ENCODE data around the gene ECEL1. TPM values are rescaled to one million over a fixed set of nuclear protein-coding genes. Genes with fewer than 3 reads are reported as not detected.

Gene ECEL1
- total and polyA plus RNA-seq, 7 experiments from 2014 or later: not detected

DNA sequence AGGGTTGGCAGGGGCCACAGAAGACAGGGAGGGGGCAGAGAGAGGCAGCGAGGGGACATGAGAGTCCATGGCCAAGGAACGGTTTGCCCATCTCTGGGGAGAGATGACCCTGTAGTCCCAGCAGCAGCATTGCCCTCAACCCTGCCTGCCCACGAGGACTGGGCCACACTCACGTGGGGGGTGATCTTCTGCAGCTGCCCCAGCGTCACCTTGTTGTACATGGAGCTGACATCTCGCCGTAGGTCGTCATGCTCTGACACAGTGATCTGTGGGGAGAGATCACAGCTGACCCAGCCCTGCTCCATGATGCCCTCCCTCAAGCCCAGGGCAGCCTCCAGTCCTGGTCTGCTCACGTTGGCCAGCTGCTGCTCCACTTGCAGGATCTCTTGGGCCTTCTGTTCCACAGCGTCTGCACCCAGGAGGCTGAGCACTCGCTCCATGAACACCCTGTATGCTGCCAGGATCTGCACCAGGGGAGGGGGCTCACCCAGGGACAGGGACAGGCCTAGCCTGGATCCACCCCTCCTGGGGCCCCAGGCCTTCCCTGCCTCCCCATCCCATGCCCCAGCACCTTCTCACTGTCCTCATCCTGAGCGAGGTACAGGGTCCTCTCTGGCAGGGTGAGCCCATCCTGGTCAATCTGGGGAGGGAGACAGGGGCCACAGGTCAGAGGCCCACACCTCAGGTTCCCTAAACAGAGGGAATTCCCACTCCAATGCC is 2.8 kb downstream of the ECEL1 start:
- peak overlapping the region in 5 of 10 donors; percentile 16 to 64 (median 43) for H3K4me3 Mint-ChIP-seq
- peaks cover 30 to 43% (median 32%) of the 10 kb centered on the region in 5 donors for H3K27me3 Mint-ChIP-seq
- intact Hi-C loops (cut with micrococcal nuclease): no loop called here
- no peaks in the 10 kb centered on the region for H3K27me3 ChIP-seq (ENCODE audit: control insufficient read depth in 2 of 2, insufficient read depth in 2 of 2, low read length in 2 of 2)
- no peaks in the 10 kb centered on the region for H3K9me3 ChIP-seq (ENCODE audit: control insufficient read depth in 2 of 3, low read length in 3 of 3)
- no peak overlapping the region for H3K4me3 ChIP-seq (ENCODE audit: low read length)
- H3K36me3 Mint-ChIP-seq: no peaks in the 10 kb centered on the region
- H3K27ac ChIP-seq (ENCODE audit: low read depth, low read length): no peak overlapping the region
- H3K4me1 ChIP-seq (ENCODE audit: control insufficient read depth in 2 of 2, insufficient read depth in 2 of 2, low read length in 2 of 2): no peaks in the 10 kb centered on the region
- H3K27ac Mint-ChIP-seq: no peak overlapping the region
- ATAC-seq: no peak
- ChIA-PET CTCF (interaction anchor here (0.6 kb wide), 1 partner anchor 1297 kb away, joined by 3 read pairs; no protein-coding TSS in a partner anchor), POLR2A (no interaction called here)
- peaks cover 0 to 11% (median 9%) of the 10 kb centered on the region in 7 donors for H3K4me1 Mint-ChIP-seq
- no peaks in the 10 kb centered on the region for H3K9me3 Mint-ChIP-seq
- no peak for DNase-seq
- H3K36me3 ChIP-seq (ENCODE audit: control insufficient read depth in 2 of 3, insufficient read depth in 3 of 3, low read length in 3 of 3): no peaks in the 10 kb centered on the region

- ATAC-seq: no peak
- H3K9me3 Mint-ChIP-seq: no peaks in the 10 kb centered on the region
- peaks cover 0 to 11% (median 9%) of the 10 kb centered on the region in 7 donors for H3K4me1 Mint-ChIP-seq
- ChIA-PET CTCF (interaction anchor here (0.6 kb wide), 1 partner anchor 1298 kb away, joined by 3 read pairs; no protein-coding TSS in a partner anchor), POLR2A (no interaction called here)
- no peaks in the 10 kb centered on the region for H3K36me3 Mint-ChIP-seq
- Histone ChIP-seq H3K36me3 (ENCODE audit: control insufficient read depth in 2 of 3, insufficient read depth in 3 of 3, low read length in 3 of 3) (no peaks in the 10 kb centered on the region), H3K9me3 (ENCODE audit: control insufficient read depth in 2 of 3, low read length in 3 of 3) (no peaks in the 10 kb centered on the region), H3K4me1 (ENCODE audit: control insufficient read depth in 2 of 2, insufficient read depth in 2 of 2, low read length in 2 of 2) (no peaks in the 10 kb centered on the region), H3K27me3 (ENCODE audit: control insufficient read depth in 2 of 2, insufficient read depth in 2 of 2, low read length in 2 of 2) (no peaks in the 10 kb centered on the region), H3K4me3 (ENCODE audit: low read length) (no peak overlapping the region), H3K27ac (ENCODE audit: low read depth, low read length) (no peak overlapping the region)
- peak overlapping the region in 2 of 10 donors; percentile 38 to 45 for H3K4me3 Mint-ChIP-seq
- intact Hi-C loops (cut with micrococcal nuclease): no loop called here
- H3K27ac Mint-ChIP-seq: no peak overlapping the region
- peaks cover 22 to 35% (median 25%) of the 10 kb centered on the region in 5 donors for H3K27me3 Mint-ChIP-seq
- no peak for DNase-seq
Measured at GRCh38 chr2:232483923-232484627, 3.6 kb downstream of the ECEL1 start.

GRCh38 chr2:232483311-232483922 is 4.2 kb downstream of the ECEL1 start:
- Mint-ChIP-seq H3K4me1 (peaks cover 0 to 6% (median 5%) of the 10 kb centered on the region in 7 donors), H3K4me3 (no peak overlapping the region), H3K9me3 (no peaks in the 10 kb centered on the region), H3K27ac (no peak overlapping the region), H3K27me3 (peaks cover 16 to 29% (median 19%) of the 10 kb centered on the region in 5 donors), H3K36me3 (no peaks in the 10 kb centered on the region)
- ChIA-PET POLR2A (no interaction called here), CTCF (no interaction called here)
- intact Hi-C loops (cut with micrococcal nuclease): no loop called here
- no peaks in the 10 kb centered on the region for H3K4me1 ChIP-seq (ENCODE audit: control insufficient read depth in 2 of 2, insufficient read depth in 2 of 2, low read length in 2 of 2)
- H3K27me3 ChIP-seq (ENCODE audit: control insufficient read depth in 2 of 2, insufficient read depth in 2 of 2, low read length in 2 of 2): no peaks in the 10 kb centered on the region
- H3K9me3 ChIP-seq (ENCODE audit: control insufficient read depth in 2 of 3, low read length in 3 of 3): no peaks in the 10 kb centered on the region
- no peaks in the 10 kb centered on the region for H3K36me3 ChIP-seq (ENCODE audit: control insufficient read depth in 2 of 3, insufficient read depth in 3 of 3, low read length in 3 of 3)
- H3K4me3 ChIP-seq (ENCODE audit: low read length): no peak overlapping the region
- no peak overlapping the region for H3K27ac ChIP-seq (ENCODE audit: low read depth, low read length)
- DNase-seq (no peak), ATAC-seq (no peak)

DNA sequence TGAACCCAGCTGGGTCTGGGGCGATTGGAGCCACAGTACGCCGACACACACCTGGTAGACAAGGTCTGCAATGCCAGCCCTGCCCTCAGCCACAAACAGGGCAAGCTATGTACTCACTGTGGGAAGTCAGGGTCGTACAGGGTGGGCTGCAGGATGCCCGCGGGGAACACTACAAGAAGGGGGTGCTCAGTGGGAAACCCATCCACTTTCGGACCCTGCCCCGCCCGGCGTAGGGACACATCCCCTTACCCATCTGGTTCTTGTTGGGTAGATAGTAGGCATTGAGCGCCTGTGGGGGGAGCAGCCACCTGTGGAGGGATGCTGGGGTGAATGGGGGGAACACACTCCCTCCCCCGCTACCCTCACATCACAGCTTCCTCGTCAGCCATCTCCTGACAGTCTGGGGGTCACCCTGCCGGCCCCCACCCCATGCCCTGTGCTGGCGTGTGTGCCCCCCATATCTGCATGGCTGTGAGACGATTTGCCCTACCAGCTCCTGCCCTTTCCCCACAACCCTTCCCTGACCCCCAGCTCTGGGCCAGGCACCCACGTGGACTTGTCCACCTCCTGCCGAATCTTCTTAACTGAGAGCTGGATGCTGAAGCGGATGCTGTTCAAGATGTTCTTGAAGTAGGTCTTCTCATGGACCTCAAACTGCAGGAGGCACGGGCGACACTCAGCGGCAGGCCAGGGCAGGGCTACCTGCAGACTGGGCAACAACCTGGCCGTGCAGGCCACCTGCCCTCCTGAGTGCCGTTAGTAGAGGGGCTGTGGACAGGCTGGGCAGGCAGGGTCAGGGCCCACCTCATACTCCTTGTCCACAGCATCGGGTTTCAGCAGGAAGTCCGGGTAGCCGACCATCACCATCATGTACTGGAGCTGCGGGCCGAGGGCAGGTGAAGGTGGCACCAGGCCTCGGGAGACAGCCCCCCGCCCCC is 5.1 kb downstream of the ECEL1 start:
- H3K4me1 Mint-ChIP-seq: peaks cover 0 to 6% (median 5%) of the 10 kb centered on the region in 7 donors
- ATAC-seq: no peak
- no peaks in the 10 kb centered on the region for H3K36me3 Mint-ChIP-seq
- DNase-seq: no peak
- H3K27me3 Mint-ChIP-seq: peaks cover 13 to 25% (median 19%) of the 10 kb centered on the region in 5 donors
- H3K9me3 Mint-ChIP-seq: no peaks in the 10 kb centered on the region
- H3K27ac Mint-ChIP-seq: no peak overlapping the region
- ChIA-PET POLR2A (no interaction called here), CTCF (no interaction called here)
- no peaks in the 10 kb centered on the region for H3K27me3 ChIP-seq (ENCODE audit: control insufficient read depth in 2 of 2, insufficient read depth in 2 of 2, low read length in 2 of 2)
- H3K9me3 ChIP-seq (ENCODE audit: control insufficient read depth in 2 of 3, low read length in 3 of 3): no peaks in the 10 kb centered on the region
- no peak overlapping the region for H3K4me3 ChIP-seq (ENCODE audit: low read length)
- H3K4me3 Mint-ChIP-seq: no peak overlapping the region
- no peak overlapping the region for H3K27ac ChIP-seq (ENCODE audit: low read depth, low read length)
- no peaks in the 10 kb centered on the region for H3K4me1 ChIP-seq (ENCODE audit: control insufficient read depth in 2 of 2, insufficient read depth in 2 of 2, low read length in 2 of 2)
- H3K36me3 ChIP-seq (ENCODE audit: control insufficient read depth in 2 of 3, insufficient read depth in 3 of 3, low read length in 3 of 3): no peaks in the 10 kb centered on the region
- intact Hi-C loops (cut with micrococcal nuclease): no loop called here

DNA sequence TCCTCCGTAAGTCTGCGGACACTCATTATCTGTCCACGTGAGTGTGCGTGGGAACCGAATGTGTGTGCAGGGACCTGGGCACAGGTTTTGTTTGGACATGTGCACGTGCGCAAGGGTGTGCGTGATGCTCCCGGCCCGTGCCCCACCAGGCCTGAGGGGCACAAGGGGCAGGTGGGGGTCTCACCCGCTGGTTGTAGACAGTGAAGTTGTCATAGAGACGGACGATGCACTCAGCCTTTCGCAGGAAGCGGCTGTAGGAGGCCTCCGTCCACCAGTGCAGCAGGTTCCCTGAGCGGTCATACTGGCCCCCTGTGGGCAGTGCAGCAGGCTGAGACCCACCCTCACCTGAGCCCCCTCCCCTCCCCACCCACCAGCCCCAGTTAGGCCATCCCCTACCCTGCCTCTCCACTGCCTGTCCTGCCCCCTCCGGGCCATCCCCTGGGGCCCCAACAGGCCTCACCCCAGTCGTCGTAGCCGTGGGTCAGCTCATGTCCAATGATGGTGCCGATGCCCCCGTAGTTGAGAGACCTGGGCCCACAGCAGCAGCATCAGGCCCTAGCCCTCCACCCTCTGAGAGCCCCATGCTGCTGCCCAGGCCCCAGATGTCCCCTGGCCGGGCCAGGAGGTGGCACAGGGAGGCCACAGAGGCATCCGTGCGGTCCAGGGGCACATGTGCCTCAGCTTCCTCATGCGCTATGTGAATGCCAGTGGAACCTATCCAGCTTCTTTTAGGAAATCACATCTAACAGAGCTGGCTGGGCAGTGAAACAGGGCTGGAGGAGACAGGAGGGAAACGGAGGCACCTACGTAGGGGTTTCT is 6.1 kb downstream of the ECEL1 start:
- intact Hi-C loops (cut with micrococcal nuclease): no loop called here
- ATAC-seq (no peak), DNase-seq (no peak)
- no peak overlapping the region for H3K27ac ChIP-seq (ENCODE audit: low read depth, low read length)
- Mint-ChIP-seq H3K36me3 (no peaks in the 10 kb centered on the region), H3K4me3 (no peak overlapping the region), H3K9me3 (no peaks in the 10 kb centered on the region), H3K4me1 (peaks cover 0 to 6% (median 5%) of the 10 kb centered on the region in 7 donors), H3K27me3 (peaks cover 13 to 25% (median 17%) of the 10 kb centered on the region in 5 donors), H3K27ac (no peak overlapping the region)
- no peaks in the 10 kb centered on the region for H3K27me3 ChIP-seq (ENCODE audit: control insufficient read depth in 2 of 2, insufficient read depth in 2 of 2, low read length in 2 of 2)
- no peak overlapping the region for H3K4me3 ChIP-seq (ENCODE audit: low read length)
- H3K4me1 ChIP-seq (ENCODE audit: control insufficient read depth in 2 of 2, insufficient read depth in 2 of 2, low read length in 2 of 2): no peaks in the 10 kb centered on the region
- H3K36me3 ChIP-seq (ENCODE audit: control insufficient read depth in 2 of 3, insufficient read depth in 3 of 3, low read length in 3 of 3): no peaks in the 10 kb centered on the region
- ChIA-PET POLR2A (no interaction called here), CTCF (no interaction called here)
- H3K9me3 ChIP-seq (ENCODE audit: control insufficient read depth in 2 of 3, low read length in 3 of 3): no peaks in the 10 kb centered on the region

Measured in naive thymus-derived CD4-positive, alpha-beta T cell (primary cell).